HCEC 1CT (cell line): Measurements from ENCODE around the gene VPS37C.
"Not testable (repeated sequence)": the region's sequence is repeated elsewhere in the genome, so short reads cannot be mapped to it uniquely, and the experiment has no call there.

ENCODE experiments used
- DNase-seq: peaks from one replicate; pipeline ENCODE4 v3.0.0-alpha.2; 2017

The VPS37C gene

GRCh38 chr11:61174273-61174672, 13.0 kb upstream of the VPS37C start:
- no peak for DNase-seq

- peak; percentile 35 for DNase-seq
These were observed 12.2 kb upstream of the VPS37C start for GRCh38 chr11:61173456-61173855.

GRCh38 chr11:61172888-61173287, 11.7 kb upstream of the VPS37C start:
- DNase-seq = no peak

- DNase-seq = no peak
These were observed 11.1 kb upstream of the VPS37C start for GRCh38 chr11:61172356-61172755.

GRCh38 chr11:61171907-61172306, 10.7 kb upstream of the VPS37C start:
- DNase-seq = no peak

- no peak for DNase-seq
These were observed 9.3 kb upstream of the VPS37C start for GRCh38 chr11:61170566-61170965.

- no peak for DNase-seq
These were observed 7.6 kb upstream of the VPS37C start for GRCh38 chr11:61168800-61169199.

GRCh38 chr11:61168042-61168688, 6.9 kb upstream of the VPS37C start:
- no peak for DNase-seq

GRCh38 chr11:61166331-61166730, 5.1 kb upstream of the VPS37C start:
- DNase-seq = not testable (repeated sequence)

GRCh38 chr11:61165785-61166184, 4.6 kb upstream of the VPS37C start:
- not testable (repeated sequence) for DNase-seq

- DNase-seq = no peak
These were observed 3.6 kb upstream of the VPS37C start for GRCh38 chr11:61164606-61165424.

GRCh38 chr11:61163714-61164605, 2.7 kb upstream of the VPS37C start:
- DNase-seq = no peak

- no peak for DNase-seq
These were observed 1.8 kb upstream of the VPS37C start for GRCh38 chr11:61163021-61163420.

GRCh38 chr11:61162092-61162941, 1.1 kb upstream of the VPS37C start:
- DNase-seq = peak; percentile 25

- no peak for DNase-seq
These were observed 588 bp downstream of the VPS37C start for GRCh38 chr11:61160487-61161189.

GRCh38 chr11:61158691-61159381, 2.4 kb downstream of the VPS37C start:
- DNase-seq = peak; percentile 53

GRCh38 chr11:61157743-61158142, 3.5 kb downstream of the VPS37C start:
- DNase-seq = no peak

- no peak for DNase-seq
These were observed 5.5 kb downstream of the VPS37C start for GRCh38 chr11:61155741-61156140.

GRCh38 chr11:61155312-61155711, 5.9 kb downstream of the VPS37C start:
- no peak for DNase-seq

- DNase-seq = no peak
These were observed 6.7 kb downstream of the VPS37C start for GRCh38 chr11:61154528-61154927.

GRCh38 chr11:61153593-61154095, 7.6 kb downstream of the VPS37C start:
- no peak for DNase-seq
